Stimulated activated CD4-positive, alpha-beta T cell treated with anti-CD3 and anti-CD28 coated beads, TNF-alpha, amount 100 ng/mL, for 48 hours (primary cell): ENCODE measurements around the gene LDLR.

Source experiments
- DNase-seq, 3 donors: peaks; one replicate each; pipeline ENCODE4 v3.0.0-alpha.2; 2020; ENCODE audit warnings: low read depth in 3 of 3

The LDLR gene

DNA sequence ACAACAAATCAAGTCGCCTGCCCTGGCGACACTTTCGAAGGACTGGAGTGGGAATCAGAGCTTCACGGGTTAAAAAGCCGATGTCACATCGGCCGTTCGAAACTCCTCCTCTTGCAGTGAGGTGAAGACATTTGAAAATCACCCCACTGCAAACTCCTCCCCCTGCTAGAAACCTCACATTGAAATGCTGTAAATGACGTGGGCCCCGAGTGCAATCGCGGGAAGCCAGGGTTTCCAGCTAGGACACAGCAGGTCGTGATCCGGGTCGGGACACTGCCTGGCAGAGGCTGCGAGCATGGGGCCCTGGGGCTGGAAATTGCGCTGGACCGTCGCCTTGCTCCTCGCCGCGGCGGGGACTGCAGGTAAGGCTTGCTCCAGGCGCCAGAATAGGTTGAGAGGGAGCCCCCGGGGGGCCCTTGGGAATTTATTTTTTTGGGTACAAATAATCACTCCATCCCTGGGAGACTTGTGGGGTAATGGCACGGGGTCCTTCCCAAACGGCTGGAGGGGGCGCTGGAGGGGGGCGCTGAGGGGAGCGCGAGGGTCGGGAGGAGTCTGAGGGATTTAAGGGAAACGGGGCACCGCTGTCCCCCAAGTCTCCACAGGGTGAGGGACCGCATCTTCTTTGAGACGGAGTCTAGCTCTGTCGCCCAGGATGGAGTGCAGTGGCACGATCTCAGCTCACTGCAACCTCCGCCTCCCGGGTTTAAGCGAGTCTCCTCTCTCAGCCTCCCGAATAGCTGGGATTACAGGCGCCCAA lies at the start of gene LDLR:
Gene LDLR (plus strand): TSS at position 210 of the 760 bp plus-strand sequence. CDS start 86 bp downstream, at position 296.
- DNase-seq, result peak; percentile 64 to 79 (median 77)

DNA sequence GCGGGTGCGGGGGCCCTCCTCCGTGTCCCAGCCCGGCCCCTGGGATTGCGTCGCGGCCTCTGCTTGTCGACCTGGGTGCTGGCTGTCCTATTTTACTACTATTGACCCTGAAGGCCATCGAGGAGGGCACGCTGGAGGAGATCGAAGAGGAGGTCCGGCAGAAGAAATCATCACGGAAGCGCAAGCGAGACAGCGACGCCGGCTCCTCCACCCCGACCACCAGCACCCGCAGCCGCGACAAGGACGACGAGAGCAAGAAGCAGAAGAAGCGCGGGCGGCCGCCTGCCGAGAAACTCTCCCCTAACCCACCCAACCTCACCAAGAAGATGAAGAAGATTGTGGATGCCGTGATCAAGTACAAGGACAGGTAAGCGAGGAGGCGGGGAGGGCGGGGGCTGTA lies 48.1 kb upstream of the LDLR start:
- DNase-seq, result no peak

DNA sequence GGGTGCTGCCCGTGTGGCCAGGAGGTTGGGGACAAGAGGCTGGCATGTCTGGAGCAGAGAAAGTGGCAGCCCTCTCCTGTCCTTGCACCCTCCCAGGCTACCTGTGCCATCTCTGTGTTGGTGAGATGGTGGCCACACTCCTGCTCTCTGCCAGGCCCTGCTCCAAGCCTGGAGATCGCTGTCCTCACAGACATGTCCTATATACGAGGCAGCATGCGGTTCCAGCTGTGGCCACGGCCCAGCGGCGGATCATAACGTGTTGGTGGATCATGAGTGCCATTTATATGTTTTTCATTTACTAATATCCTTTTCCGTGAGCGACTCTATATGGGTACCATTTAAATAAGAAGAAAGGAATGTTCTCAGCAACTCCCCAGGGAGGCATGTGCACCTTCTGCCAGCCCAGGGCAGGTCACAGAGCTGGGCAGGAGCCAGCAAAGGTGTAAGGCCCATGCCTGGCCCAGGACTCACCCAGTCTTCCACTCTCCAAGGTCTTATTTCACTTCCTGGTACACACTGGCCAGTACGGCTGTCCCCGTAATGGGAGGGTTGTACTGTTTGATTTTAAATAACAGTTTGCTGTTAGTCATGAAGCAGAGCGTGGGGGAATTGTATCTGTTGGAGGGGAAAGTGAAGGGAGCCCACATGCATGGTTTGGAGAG lies 47.2 kb upstream of the LDLR start:
- DNase-seq, result no peak

DNA sequence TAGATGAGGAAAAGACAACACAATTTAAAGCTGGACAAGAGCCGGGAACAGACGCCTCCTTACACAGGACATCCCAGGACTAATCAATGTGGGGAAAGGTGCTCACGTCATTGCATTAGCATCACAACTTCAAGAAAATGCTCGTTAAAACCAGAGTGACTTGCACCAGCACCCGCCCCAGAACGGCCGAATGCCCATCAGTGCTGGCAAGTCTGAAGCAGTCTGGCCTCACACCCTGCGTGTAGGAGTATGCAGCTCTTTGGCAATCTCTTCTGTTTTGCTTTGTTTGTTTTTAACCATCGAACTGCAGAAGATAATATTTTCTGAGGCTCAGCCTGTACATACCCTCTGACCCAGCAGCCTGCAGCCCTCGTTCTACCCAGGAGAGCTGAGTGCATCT lies 44.8 kb upstream of the LDLR start:
- DNase-seq, result no peak

DNA sequence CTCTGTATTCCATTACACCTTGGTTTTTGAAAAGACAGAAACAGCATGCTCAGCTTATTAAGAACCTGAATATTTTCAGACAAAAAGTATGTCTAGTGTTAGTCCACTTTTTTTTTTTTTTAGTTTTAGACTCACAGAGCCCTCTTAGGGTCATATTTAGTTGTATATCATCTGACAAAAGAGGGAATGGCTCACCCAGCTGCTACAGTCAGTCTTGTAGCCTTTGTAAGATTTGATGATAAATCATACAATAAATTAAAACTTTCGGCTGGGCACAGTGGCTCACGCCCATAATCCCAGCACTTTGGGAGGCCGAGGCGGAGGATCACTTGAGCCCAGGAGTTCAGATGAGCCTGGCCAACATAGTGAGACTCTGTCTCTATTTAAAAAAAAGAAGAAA lies 43.7 kb upstream of the LDLR start:
- DNase-seq, result no peak

DNA sequence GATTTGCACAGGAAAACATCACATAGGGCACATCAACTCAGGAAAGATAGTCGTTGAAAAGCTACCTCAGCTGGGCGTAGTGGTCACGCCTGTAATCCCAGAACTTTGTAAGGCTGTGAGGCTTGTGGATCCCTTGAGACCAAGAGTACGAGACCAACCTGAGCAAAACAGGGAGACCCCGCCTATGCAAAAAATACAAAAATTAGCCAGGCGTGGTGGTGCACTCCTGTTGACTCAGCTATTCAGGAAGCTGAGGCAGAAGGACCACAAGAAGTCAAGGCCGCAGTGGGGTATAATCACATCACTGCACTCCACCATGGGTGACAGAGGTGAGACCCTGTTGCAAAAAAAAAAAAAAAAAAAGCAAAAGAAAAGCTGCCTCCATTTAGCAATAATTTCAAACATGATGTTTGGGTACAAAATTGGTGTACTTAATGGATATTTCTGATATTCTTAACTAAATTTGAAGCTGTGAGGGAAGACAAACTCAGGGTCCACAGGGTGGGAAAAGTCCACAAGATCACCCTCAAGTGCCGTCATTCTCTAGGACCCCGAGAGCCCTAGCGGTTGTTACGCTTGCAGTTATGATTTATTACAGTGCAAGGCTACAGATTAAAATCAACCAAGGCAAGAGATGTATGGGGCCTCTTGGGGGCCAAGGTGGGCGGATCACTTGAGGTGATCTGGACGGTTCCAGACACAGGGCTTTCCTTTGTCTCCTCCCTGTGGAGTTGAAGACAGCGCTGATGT lies 42.5 kb upstream of the LDLR start:
- no peak for DNase-seq

DNA sequence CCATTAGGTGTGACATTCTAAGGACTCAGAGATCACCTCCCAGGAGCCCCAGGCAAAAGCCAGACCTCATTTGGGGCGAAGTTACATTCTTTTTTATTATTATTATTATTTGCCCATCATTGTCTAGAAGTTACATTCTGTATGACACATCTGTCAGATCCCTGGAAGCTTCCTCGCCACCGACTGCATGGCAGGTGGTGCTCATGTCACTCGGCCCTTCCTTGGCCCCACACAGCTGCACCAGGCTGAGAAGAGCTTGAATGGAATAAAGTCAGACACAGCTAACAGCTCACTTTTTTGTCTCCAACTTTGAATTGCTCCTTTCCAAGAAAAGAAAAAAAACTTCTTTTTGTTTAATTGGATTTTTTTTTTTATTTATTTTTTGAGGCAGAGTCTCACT lies 41.4 kb upstream of the LDLR start:
- DNase-seq, result no peak

DNA sequence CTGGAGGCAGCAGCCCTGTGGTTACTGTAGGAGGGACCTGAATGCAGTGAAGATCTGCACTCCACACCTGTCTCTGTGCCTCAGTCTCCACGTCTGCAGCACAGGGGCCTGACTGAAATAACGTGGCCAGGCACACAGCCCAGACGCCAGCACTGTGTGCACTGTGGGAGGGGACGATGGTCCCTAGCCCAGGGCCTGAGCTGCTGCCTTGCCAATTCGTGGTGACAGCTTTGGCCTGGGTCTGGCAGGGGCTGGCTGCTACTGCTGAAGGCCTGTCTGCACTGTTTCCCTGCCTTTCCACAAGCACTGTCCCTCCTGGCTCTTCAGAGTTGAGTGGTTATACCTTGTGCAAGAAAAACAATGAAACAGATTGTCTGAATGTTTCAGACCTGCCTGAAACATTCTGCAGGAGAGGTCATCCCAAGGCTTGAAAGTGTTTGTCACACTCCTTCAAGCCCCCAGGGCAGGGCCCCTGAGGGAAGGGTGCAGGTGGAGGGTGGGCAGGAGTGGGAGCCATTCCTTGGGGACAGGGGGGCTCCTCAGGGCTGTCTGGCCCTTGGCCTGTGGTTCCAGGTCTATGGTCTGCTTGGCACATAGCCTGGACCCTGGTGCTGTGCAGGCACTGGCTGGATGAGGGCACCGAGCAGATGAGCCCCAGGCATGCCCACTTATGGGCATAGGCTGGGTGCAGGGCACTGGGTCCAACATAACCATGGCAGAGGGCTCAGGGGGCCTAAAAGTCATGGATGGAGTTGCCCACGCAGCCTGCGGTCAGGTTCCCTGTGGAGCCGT lies 38.7 kb upstream of the LDLR start:
- no peak for DNase-seq

DNA sequence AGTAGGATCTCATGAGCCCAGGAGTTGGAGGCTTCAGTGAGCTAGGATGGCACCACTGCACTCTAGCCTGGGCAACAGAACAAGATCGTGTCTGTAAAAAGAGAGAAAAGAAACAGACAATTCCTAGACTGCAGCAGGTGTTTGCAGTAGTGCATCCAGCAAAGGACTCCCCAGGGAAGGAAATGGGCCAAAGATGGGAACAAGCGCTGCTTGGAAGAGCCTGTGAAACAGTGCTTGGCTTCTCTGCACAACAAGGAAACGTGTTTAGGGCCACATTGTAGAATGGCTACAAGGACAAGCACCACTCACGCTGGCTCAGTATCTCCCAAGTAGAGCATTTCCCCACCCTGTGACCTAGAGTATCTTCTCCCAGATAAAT lies 35.5 kb upstream of the LDLR start:
- DNase-seq, result no peak

DNA sequence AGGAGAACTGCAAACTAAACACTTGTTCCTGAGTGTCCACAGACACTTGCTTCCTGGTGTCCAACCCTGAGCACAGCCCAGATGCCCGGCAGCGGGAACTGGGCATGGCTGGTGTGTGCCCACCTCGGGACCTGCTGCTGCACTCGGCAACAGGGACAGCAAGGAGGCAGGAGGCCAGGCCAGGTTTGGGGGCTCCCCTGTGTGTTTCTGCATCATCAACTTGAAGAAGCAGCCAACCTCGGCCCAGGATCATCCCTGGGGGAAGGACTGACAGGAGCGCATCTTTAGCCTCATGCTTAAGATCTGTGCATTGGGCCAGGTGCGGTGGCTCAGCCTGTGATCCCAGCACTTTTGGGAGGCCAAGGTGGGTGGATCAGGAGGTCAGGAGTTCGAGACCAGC lies 35.1 kb upstream of the LDLR start:
- DNase-seq, result no peak

DNA sequence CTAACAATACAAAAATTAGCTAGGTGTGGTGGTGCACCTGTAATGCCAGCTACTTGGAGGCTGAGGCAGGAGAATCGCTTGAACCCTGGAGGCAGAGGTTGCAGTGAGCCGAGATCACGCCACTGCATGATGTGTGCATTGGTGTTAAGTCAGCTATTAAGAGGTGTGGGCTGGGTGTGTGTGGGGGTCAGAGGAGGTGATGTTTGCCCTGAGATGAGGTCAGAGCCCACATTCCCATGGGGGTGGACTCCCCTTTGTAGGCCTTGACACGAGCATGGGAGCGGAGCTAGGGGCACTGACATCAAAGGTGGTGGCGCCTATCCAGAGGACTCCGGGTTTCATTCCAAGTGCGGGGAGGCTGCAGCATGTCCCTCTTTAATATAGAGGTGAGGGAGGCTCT lies 34.6 kb upstream of the LDLR start:
- no peak for DNase-seq

DNA sequence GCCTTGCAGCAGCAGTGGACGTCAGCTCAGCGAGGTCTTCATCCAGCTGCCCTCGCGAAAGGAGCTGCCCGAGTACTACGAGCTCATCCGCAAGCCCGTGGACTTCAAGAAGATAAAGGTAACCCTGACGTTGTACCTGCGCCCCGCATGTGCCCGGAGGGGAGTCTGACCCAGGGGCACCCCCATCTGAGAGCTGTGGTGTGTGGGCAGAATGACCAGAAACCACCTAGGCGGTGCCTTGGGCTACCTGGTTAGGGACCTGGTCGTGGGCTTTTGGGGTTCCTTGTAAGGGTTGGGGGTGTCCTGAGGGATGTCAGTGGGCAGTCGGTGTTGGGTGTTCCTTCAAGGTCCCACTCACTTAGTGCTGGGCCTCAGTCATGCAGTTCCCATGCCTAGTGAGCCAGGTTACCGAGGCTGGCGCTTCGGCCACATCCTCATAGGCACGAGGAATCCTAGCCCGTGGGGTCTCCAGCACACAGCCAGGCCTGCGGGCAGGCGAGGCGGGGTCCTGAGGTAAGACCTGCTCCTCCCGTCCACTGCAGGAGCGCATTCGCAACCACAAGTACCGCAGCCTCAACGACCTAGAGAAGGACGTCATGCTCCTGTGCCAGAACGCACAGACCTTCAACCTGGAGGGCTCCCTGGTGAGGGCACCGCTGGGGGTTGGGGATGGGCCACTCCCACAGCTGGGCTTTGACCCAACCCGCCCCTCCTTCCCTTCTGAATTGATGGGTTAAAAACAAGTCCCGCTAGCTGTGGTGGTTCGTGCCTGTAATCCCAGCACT lies 30.8 kb upstream of the LDLR start:
- DNase-seq, result no peak

DNA sequence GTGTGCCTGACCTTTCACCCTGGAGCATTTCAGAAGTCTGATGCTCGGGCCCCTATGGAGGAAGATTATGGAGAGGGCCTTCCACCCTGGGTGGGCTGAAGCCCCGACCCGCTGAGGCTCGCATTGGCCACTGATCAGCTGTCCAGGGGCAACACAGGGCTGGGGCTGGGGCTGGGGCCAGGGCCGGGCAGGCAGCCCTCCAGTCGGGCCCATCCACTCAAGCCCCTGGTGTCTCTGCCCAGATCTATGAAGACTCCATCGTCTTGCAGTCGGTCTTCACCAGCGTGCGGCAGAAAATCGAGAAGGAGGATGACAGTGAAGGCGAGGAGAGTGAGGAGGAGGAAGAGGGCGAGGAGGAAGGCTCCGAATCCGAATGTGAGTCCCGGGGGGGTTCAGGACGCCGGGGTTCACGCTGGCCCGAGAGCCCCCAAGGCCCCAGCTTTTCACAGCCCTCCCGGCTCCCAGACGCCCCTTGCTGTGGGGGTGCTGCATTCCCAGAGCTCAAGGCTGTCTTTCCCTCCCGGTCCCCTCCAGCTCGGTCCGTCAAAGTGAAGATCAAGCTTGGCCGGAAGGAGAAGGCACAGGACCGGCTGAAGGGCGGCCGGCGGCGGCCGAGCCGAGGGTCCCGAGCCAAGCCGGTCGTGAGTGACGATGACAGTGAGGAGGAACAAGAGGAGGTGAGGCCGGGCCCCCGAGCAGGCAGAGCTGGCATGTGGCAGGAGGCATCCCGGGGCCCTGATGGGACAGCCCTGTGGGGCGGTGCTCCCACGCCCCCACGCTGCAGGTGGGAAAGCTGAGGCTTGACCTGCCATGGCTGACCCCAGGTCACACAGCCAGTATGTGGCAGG lies 29.5 kb upstream of the LDLR start:
- no peak for DNase-seq

DNA sequence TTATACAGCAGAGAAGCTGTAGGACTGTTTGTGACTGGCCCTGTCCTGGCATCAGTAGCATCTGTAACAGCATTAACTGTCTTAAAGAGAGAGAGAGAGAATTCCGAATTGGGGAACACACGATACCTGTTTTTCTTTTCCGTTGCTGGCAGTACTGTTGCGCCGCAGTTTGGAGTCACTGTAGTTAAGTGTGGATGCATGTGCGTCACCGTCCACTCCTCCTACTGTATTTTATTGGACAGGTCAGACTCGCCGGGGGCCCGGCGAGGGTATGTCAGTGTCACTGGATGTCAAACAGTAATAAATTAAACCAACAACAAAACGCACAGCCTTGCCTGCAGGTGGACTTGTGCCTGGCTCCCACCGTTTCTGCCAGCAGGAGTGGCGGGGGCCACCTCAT lies 27.3 kb upstream of the LDLR start:
- no peak for DNase-seq

DNA sequence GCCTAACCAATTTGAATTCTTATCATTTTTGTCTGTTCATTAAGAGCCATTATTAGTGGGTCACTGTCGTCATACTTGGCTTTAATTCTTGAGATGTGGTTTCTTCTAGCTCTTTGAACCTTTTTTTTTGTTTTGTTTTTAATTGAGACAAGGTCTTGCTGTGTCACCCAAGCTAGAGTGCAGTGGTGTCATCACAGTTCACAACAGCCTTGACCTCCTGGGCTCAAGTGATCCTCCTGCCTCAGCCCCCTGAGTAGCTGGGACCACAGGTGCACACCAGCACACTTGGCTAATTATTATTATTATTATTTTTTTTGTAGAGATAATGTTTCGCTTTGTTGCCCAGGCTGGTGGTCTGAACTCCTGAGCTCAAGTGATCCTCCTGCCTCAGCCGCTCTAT lies 25.8 kb upstream of the LDLR start:
- no peak for DNase-seq

DNA sequence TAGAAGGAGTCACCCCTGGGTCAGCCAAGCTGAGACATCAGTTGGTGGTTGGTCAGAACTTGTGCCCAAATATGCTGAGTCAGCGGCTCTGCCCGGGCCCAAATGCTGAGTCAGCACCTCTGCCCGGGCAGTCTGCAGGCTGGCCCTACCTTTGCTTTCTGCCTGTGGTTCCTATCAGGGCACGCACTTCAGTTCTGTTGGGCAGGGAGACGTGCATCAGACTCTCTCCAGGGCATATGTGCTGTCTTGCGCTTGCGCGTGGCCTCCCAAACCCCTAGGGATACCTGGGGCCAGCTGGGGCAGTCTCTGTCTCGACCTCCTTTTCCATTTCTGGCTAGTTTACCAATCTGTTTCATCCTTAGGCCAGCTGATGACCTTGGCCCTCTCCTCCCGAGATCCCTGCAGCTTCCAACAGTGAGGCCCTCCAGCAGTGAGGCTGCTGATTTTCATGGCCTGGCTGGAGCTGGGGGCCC lies 24.4 kb upstream of the LDLR start:
- no peak for DNase-seq

DNA sequence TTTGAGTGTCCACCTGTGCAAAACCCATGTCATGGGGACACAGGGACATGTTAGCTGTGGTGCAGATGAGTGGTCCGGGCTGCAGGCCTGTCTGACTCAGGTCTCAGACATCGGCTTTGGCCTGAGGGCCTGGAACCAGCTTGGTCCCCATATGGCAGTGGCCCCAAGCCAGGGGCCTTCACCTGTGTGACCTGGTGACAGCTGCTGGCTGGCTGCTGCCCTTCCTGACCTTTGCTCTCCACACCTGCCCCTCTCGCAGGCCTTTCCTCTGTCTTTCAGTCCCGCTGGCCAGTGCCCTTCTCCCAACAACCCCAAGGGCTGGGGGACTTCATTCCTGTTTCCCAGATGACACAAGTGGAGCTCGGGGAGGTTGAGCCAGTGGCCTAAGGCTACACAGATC lies 22.9 kb upstream of the LDLR start:
- no peak for DNase-seq

DNA sequence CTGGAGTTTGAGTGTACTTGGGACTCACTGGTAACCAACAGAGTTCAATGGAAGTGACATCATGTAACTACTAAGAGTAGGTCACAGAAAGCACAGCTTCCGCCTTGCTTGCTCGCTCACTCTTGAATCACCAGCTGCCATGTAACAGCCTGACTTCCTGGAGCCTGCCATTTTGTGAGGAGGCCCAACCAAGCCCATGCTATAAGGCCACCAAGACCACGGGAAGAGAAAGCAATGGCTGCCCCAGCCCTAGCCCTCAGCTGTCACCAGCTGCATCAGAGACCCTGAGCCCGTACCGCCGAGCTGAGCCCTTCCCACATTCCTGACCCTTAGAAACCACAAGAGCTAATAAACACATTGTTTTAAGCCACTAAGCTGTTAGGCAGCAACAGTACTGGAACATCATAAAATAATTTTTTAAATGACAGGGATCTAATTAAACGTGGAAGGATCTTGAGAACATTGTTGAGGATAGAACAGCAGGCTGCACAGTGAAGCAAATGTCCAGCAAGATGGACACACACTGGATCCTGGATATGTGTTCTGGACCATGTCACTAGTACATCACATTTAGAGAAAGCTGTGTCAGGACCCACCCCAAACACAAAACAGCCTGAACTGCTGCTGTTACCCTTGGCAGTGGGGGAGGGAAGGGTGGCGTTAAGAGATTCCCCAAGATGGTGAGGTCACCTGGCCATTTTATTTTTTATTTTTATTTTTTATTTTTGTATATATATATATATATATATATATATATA lies 21.7 kb upstream of the LDLR start:
- DNase-seq, result no peak

DNA sequence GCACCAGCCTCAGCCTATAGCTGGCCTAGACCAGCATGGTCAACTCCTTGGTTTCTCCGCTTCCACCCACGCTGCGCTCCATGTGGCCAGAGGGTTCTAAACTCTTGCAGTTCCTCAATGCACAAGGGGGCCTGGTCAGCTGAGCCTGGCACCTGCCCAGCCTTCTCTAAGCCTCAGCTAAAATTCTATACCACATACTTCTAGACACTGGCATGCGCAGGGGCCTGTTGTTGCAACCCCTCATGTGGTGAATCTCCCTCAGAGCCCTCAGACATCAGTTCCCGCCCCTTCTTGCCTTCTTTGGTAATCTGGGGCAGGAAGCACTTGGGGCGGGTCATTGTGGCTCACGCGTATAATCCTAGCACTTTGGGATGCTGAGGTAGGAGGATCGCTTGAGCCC lies 19.7 kb upstream of the LDLR start:
- no peak for DNase-seq

DNA sequence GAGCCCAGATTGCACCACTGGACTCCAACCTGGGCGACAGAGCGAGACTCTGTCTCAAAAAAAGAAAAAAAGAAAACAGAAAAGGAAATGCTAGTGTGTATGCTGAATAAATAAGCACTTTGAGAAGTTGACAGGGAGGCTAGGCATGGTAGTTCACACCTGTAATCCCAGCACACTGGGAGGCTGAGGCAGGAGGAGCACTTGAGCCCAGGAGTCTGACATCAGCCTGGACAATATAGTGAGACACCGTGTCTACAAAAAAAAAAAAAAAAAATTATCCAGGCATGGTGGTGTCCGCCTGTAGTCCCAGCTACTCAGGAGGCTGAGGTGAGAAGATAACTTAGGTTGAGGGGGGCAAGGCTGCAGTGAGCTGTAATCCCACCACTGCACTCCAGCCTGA lies 19.1 kb upstream of the LDLR start:
- no peak for DNase-seq
